AML-193 (cell line): ENCODE results near the gene GRAP2.
"Not testable (repeated sequence)": the region's sequence is repeated elsewhere in the genome, so short reads cannot be mapped to it uniquely, and the experiment has no call there.

ENCODE experiments used
- DNase-seq, 2 experiments: peaks; one replicate each; lab custom pipeline; 2025; lab: John Stamatoyannopoulos, UW

Gene GRAP2

GRCh38 chr22:39900306-39901227 lies at the start of gene GRAP2:
Gene GRAP2 (plus strand): TSS chr22:39901084. CDS start chr22:39947107, 46,023 bp downstream.
- DNase-seq, result peak; percentile 11 to 19

GRCh38 chr22:39851606-39852315 lies 49.1 kb upstream of the GRAP2 start:
- peak in 1 of 2 experiments; percentile 21 for DNase-seq

- DNase-seq, result no peak
Measured at GRCh38 chr22:39852799-39853198, 48.1 kb upstream of the GRAP2 start.

GRCh38 chr22:39856588-39856987 lies 44.3 kb upstream of the GRAP2 start:
- DNase-seq, result no peak

GRCh38 chr22:39859903-39860588 lies 40.8 kb upstream of the GRAP2 start:
- DNase-seq, result no peak

GRCh38 chr22:39868741-39869140 lies 32.1 kb upstream of the GRAP2 start:
- DNase-seq, result no peak

GRCh38 chr22:39869797-39870196 lies 31.1 kb upstream of the GRAP2 start:
- not testable (repeated sequence) for DNase-seq

GRCh38 chr22:39871008-39871798 lies 29.7 kb upstream of the GRAP2 start:
- DNase-seq, result no peak

GRCh38 chr22:39872548-39872947 lies 28.3 kb upstream of the GRAP2 start:
- no peak for DNase-seq

GRCh38 chr22:39873965-39874364 lies 26.9 kb upstream of the GRAP2 start:
- no peak for DNase-seq

GRCh38 chr22:39875176-39875885 lies 25.6 kb upstream of the GRAP2 start:
- DNase-seq, result not testable (repeated sequence)

GRCh38 chr22:39877079-39877845 lies 23.6 kb upstream of the GRAP2 start:
- DNase-seq, result no peak

GRCh38 chr22:39880722-39881121 lies 20.2 kb upstream of the GRAP2 start:
- no peak for DNase-seq

- no peak for DNase-seq
Measured at GRCh38 chr22:39883057-39883456, 17.8 kb upstream of the GRAP2 start.

GRCh38 chr22:39889924-39890323 lies 11.0 kb upstream of the GRAP2 start:
- not testable (repeated sequence) for DNase-seq

GRCh38 chr22:39893526-39893925 lies 7.4 kb upstream of the GRAP2 start, which contains the start of gene ENTHD1:
Gene ENTHD1 (minus strand): TSS chr22:39893760. CDS start chr22:39887748, 6,012 bp downstream.
- DNase-seq, result no peak

GRCh38 chr22:39894554-39895092 lies 6.3 kb upstream of the GRAP2 start:
- no peak for DNase-seq

GRCh38 chr22:39895682-39896081 lies 5.2 kb upstream of the GRAP2 start:
- DNase-seq, result no peak

- DNase-seq, result no peak
Measured at GRCh38 chr22:39896313-39896996, 4.4 kb upstream of the GRAP2 start.
